Progenitor cell of endocrine pancreas (in vitro differentiated cells): Measurements from ENCODE around the gene SCAP. TPM values are rescaled to one million over a fixed set of nuclear protein-coding genes. Genes with fewer than 3 reads are reported as not detected.
"Not testable (repeated sequence)": the region's sequence is repeated elsewhere in the genome, so short reads cannot be mapped to it uniquely, and the experiment has no call there.

Source experiments
- DNase-seq: peaks from one replicate; pipeline ENCODE4 v3.0.0; 2021; ENCODE audit warnings: low spot score; ENCODE audit not compliant: unreplicated experiment
- H3K27ac Mint-ChIP-seq: 2 replicates; pipeline ENCODE4 v1.8.0; 2021; ENCODE audit warnings: mild to moderate bottlenecking, moderate library complexity, mixed read lengths
- H3K27me3 Mint-ChIP-seq: 2 replicates; pipeline ENCODE4 v1.8.0; 2021; ENCODE audit warnings: mixed read lengths
- H3K36me3 Mint-ChIP-seq: 2 replicates; pipeline ENCODE4 v1.8.0; 2022; ENCODE audit warnings: mixed read lengths; ENCODE audit not compliant: insufficient read depth
- H3K4me1 Mint-ChIP-seq: 2 replicates; pipeline ENCODE4 v1.8.0; 2021; ENCODE audit warnings: low read depth, mixed read lengths
- H3K4me3 Mint-ChIP-seq: 2 replicates; pipeline ENCODE4 v1.8.0; 2021; ENCODE audit warnings: low read depth, mild to moderate bottlenecking, moderate library complexity, mixed read lengths
- H3K9me3 Mint-ChIP-seq: 2 replicates; pipeline ENCODE4 v1.8.0; 2021; ENCODE audit warnings: low read depth, mixed read lengths
- total RNA-seq: library from RNA; stranded (reverse); gene quantifications from 2 replicates; pipeline ENCODE4 v1.2.1, GENCODE V29; 2021
- TF ChIP-seq, protein P1 (sequence below): fragments of 200-600 bp; sonication (generic); IDR thresholded peaks from one replicate; pipeline ENCODE4 v1.5.0; 2021; ENCODE audit warnings: antibody characterized with exemption, mild to moderate bottlenecking; ENCODE audit not compliant: unreplicated experiment

SCAP gene
- total RNA-seq, 1 donor from 2014 or later, result 140 TPM

DNA sequence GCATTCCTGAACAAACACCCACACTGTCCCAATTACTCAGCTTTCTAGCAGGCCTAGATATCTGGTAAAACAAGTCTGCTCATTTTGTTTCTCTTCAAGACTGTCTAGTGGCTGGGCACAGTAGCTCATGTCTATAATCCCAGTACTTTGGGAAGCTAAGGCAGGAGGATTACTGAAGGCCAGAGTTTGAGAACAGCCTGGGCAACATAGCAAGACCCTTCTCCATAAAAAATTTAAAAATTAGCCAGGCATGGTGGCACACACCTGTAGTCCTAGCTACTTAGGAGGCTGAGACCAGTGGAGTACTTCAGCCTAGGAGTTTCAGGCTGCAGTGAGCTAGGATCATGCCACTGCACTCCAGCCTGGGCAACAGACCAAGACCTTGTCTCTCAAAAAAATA is 101.2 kb downstream of the SCAP start:
- Mint-ChIP-seq H3K9me3 (no peaks in the 10 kb centered on the region), H3K4me3 (no peak overlapping the region), H3K4me1 (peaks cover 2% of the 10 kb centered on the region), H3K27me3 (no peaks in the 10 kb centered on the region), H3K36me3 (peaks cover 1% of the 10 kb centered on the region), H3K27ac (no peak overlapping the region)
- TF ChIP-seq, protein P1, sequence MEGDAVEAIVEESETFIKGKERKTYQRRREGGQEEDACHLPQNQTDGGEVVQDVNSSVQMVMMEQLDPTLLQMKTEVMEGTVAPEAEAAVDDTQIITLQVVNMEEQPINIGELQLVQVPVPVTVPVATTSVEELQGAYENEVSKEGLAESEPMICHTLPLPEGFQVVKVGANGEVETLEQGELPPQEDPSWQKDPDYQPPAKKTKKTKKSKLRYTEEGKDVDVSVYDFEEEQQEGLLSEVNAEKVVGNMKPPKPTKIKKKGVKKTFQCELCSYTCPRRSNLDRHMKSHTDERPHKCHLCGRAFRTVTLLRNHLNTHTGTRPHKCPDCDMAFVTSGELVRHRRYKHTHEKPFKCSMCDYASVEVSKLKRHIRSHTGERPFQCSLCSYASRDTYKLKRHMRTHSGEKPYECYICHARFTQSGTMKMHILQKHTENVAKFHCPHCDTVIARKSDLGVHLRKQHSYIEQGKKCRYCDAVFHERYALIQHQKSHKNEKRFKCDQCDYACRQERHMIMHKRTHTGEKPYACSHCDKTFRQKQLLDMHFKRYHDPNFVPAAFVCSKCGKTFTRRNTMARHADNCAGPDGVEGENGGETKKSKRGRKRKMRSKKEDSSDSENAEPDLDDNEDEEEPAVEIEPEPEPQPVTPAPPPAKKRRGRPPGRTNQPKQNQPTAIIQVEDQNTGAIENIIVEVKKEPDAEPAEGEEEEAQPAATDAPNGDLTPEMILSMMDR, result no peak
- DNase-seq, result no peak

- no peaks in the 10 kb centered on the region for H3K9me3 Mint-ChIP-seq
- no peak for DNase-seq
- H3K36me3 Mint-ChIP-seq, result no peaks in the 10 kb centered on the region
- TF ChIP-seq, protein P1, result peak; percentile 59
- H3K4me1 Mint-ChIP-seq, result no peaks in the 10 kb centered on the region
- H3K27me3 Mint-ChIP-seq, result peaks cover 2% of the 10 kb centered on the region
- H3K27ac Mint-ChIP-seq, result no peak overlapping the region
- no peak overlapping the region for H3K4me3 Mint-ChIP-seq
Measured at GRCh38 chr3:47370887-47371697, 104.6 kb downstream of the SCAP start.

DNA sequence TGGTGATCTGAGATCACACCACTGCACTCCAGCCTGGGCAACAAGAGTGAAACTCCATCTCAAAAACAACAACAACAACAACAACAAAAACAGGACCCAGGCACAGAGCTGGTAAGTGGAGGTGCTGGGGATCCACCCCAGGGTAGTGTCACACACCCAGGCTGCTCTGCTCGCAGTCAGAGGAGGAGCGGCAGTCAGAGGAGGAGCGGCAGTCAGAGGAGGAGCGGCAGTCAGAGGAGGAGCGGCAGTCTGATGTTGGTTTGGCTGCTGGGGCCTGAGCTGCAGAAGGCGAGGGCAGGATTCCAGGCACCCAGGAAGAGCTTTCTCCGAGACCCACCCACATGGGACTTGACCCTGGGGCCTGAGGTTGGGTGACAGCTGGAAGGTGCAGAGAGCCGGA is 105.7 kb downstream of the SCAP start:
- H3K9me3 Mint-ChIP-seq, H3K36me3 Mint-ChIP-seq, H3K4me1 Mint-ChIP-seq, H3K4me3 Mint-ChIP-seq, DNase-seq, H3K27me3 Mint-ChIP-seq, H3K27ac Mint-ChIP-seq: not testable (repeated sequence)

- Mint-ChIP-seq H3K36me3 (no peaks in the 10 kb centered on the region), H3K4me1 (no peaks in the 10 kb centered on the region), H3K9me3 (no peaks in the 10 kb centered on the region), H3K27me3 (peaks cover 2% of the 10 kb centered on the region), H3K27ac (no peak overlapping the region), H3K4me3 (no peak overlapping the region)
- DNase-seq, result no peak
- TF ChIP-seq, protein P1, result no peak
Measured at GRCh38 chr3:47367631-47368030, 108.1 kb downstream of the SCAP start.

- TF ChIP-seq, protein P1, result no peak
- Mint-ChIP-seq H3K4me3 (no peak overlapping the region), H3K9me3 (no peaks in the 10 kb centered on the region), H3K36me3 (no peaks in the 10 kb centered on the region), H3K27me3 (peaks cover 2% of the 10 kb centered on the region), H3K4me1 (no peaks in the 10 kb centered on the region), H3K27ac (no peak overlapping the region)
- DNase-seq, result no peak
Measured at GRCh38 chr3:47366833-47367232, 108.9 kb downstream of the SCAP start.
